Cardiac septum (tissue), 1 donor: ENCODE measurements around the gene SMIM21. TPM values are rescaled to one million over a fixed set of nuclear protein-coding genes. Genes with fewer than 3 reads are reported as not detected.

ENCODE experiments used
- total RNA-seq: library from RNA; stranded (reverse); fragmentation: NEBNext Ultra II Directional; extraction: Animal tissue kit (Norgen Biotek cat#: 25700); gene quantifications from one replicate; pipeline ENCODE4 v1.2.1, GENCODE V29; 2021
- donor health status: DM: no; HTN: no; CAD: no.

The SMIM21 gene
- total RNA-seq, 1 donor from 2014 or later = not detected

Other genes with a start within 250 kb of the SMIM21 start
- 33.7 TPM for gene PTGR3, start 218.6 kb downstream of the SMIM21 start, total RNA-seq
- gene TSHZ1, start 216.9 kb downstream of the SMIM21 start, total RNA-seq = 13.3 TPM